22Rv1 (cell line): ENCODE results near the gene A2M.

Experiments
- CTCF ChIP-seq: fragments of 450-650 bp; IDR thresholded peaks from 2 replicates; pipeline ENCODE4 v1.5.1; 2017; ENCODE audit warnings: mild to moderate bottlenecking
- ZFX ChIP-seq: fragments of 450-650 bp; IDR thresholded peaks from 2 replicates; pipeline ENCODE4 v1.6.1; 2017; ENCODE audit warnings: antibody characterized with exemption, borderline replicate concordance

- TF ChIP-seq CTCF (no peak), ZFX (no peak)
Measured at GRCh38 chr12:9083793-9084192, 31.9 kb downstream of the A2M start.
